ENCODE data around the gene CHD1L. TPM values are rescaled to one million over a fixed set of nuclear protein-coding genes. Genes with fewer than 3 reads are reported as not detected.

The CHD1L gene
- total and polyA plus RNA-seq, 2 of the 13 experiments (the other 11 are each of a cell fraction or from before 2014, with no cell fraction given), result 74.3 to 111 TPM

DNA sequence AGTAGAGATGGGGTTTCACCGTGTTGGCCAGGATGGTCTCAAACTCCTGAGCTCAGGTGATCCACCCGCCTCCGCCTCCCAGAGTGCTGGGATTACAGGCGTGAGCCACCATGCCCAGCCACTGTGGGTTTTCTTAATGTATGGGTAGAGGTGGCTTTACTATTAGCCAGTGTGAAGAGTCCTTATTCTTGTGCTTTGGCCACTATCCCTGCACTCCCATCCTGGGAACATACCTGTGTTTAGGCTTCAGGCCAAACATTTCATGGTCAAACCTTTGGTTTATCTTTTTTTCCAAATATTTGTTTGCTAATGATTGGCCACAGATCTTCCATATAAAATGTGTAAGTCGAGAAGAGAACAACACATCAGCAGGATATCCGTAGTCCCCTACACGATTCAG, 33.9 kb upstream of the CHD1L start:
- no peaks in the 10 kb centered on the region for H3K9me3 ChIP-seq (ENCODE audit: low read length)
- H3K4me1 ChIP-seq (ENCODE audit: insufficient read depth, low read length), result peaks cover 51% of the 10 kb centered on the region
- H3K27ac ChIP-seq (ENCODE audit: extremely low read length, insufficient read depth, low read length), result no peak overlapping the region
- H3K9ac ChIP-seq (ENCODE audit: insufficient read depth, low read depth, low read length), result no peak overlapping the region
- intact Hi-C loops (cut with micrococcal nuclease; ENCODE audit: unreplicated experiment), result no loop called here
- ATAC-seq, result no peak; the same call in 2 of the 3 replicates
- CTCF ChIA-PET (ENCODE audit: low intra/inter-chr PET ratio, low total read pairs), result no interaction called here
- no peak for FAIRE-seq
- 89% methylated on average over 6 of the region's 7 CpGs for WGBS (ENCODE audit: low lambda C conversion rate)
- POLR2A ChIA-PET, result interaction anchor here (1.0 to 1.4 kb wide), 2 partner anchors 29 to 31 kb away, joined by 4 read pairs; no protein-coding TSS in a partner anchor
- peaks cover 10% of the 10 kb centered on the region for H3K79me2 ChIP-seq (ENCODE audit: insufficient read depth, low read length)
- peaks cover 10 to 51% of the 10 kb centered on the region in 2 experiments for H3K36me3 ChIP-seq (replicated peaks in 1 of 2; ENCODE audit: control insufficient read depth in 1 of 2, insufficient read depth in 2 of 2, low read length in 2 of 2)
- no peak overlapping the region for H3K4me2 ChIP-seq (ENCODE audit: low read depth, low read length)
- H2AFZ ChIP-seq (ENCODE audit: low read length), result no peak overlapping the region
- DNase-seq (ENCODE audit: low spot score), result no peak
- no peaks in the 10 kb centered on the region; the same call in 1 of the 2 replicates for H4K20me1 ChIP-seq (ENCODE audit: insufficient read depth, low read length)
- no peak overlapping the region for H3K4me3 ChIP-seq (replicated peaks in 1 of 3; ENCODE audit: insufficient read depth in 1 of 3, low read depth in 2 of 3, low read length in 3 of 3)
- BruUV-seq (replicated peaks), result no TSS peak
- in situ Hi-C loops (cut with HindIII; ENCODE audit: extremely low pct_ligation_motif_present, low pct_unique_long_range_greater_than_20kb), result no loop called here
- TF ChIP-seq ZNF841 (CRISPR knock-in tag; IDR thresholded peaks at IDR 0.05; ENCODE audit: borderline replicate concordance) (no peak), ZNF446 (CRISPR knock-in tag; IDR thresholded peaks at IDR 0.05) (no peak), NFYC (CRISPR knock-in tag; IDR thresholded peaks at IDR 0.05) (no peak), CEBPG (CRISPR knock-in tag; IDR thresholded peaks at IDR 0.05) (no peak), SYNCRIP (IDR thresholded peaks at IDR 0.05; ENCODE audit: insufficient read depth, low read depth, low read length) (no peak), KMT2A (CRISPR knock-in tag; IDR thresholded peaks at IDR 0.05) (no peak), MIER2 (CRISPR knock-in tag; IDR thresholded peaks at IDR 0.05) (no peak), HHEX (CRISPR knock-in tag; IDR thresholded peaks at IDR 0.05) (no peak), GABPB1 (CRISPR knock-in tag; IDR thresholded peaks at IDR 0.05) (no peak), ZNF546 (CRISPR knock-in tag; conservative IDR thresholded peaks at IDR 0.05) (no peak), HDAC1 (CRISPR knock-in tag; IDR thresholded peaks at IDR 0.05) (no peak), PHF8 (CRISPR knock-in tag; IDR thresholded peaks at IDR 0.05) (no peak), ZNF619 (CRISPR knock-in tag; IDR thresholded peaks at IDR 0.05) (no peak)
- TF ChIP-seq, protein P1, sequence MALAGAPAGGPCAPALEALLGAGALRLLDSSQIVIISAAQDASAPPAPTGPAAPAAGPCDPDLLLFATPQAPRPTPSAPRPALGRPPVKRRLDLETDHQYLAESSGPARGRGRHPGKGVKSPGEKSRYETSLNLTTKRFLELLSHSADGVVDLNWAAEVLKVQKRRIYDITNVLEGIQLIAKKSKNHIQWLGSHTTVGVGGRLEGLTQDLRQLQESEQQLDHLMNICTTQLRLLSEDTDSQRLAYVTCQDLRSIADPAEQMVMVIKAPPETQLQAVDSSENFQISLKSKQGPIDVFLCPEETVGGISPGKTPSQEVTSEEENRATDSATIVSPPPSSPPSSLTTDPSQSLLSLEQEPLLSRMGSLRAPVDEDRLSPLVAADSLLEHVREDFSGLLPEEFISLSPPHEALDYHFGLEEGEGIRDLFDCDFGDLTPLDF (CRISPR knock-in tag; IDR thresholded peaks at IDR 0.05), result no peak
- no peaks in the 10 kb centered on the region for H3K27me3 ChIP-seq (ENCODE audit: control insufficient read depth in 1 of 2, insufficient read depth in 2 of 2, low read length in 2 of 2)
